Forelimb muscle (tissue), 1 donor: Measurements from ENCODE around the gene ARHGAP10. TPM values are rescaled to one million over a fixed set of nuclear protein-coding genes. Genes with fewer than 3 reads are reported as not detected.

Source experiments
- DNase-seq: peaks from one replicate; pipeline ENCODE4 v3.0.0-alpha.2; 2013; ENCODE audit warnings: low read depth
- polyA plus RNA-seq: library from polyadenylated mRNA; unstranded; fragments of 120-200 nt; gene quantifications from one replicate; pipeline ENCODE4 v1.2.1, GENCODE V29; 2013; ENCODE audit not compliant: insufficient read length

Gene ARHGAP10
- polyA plus RNA-seq, 1 donor: 34.1 TPM

DNA sequence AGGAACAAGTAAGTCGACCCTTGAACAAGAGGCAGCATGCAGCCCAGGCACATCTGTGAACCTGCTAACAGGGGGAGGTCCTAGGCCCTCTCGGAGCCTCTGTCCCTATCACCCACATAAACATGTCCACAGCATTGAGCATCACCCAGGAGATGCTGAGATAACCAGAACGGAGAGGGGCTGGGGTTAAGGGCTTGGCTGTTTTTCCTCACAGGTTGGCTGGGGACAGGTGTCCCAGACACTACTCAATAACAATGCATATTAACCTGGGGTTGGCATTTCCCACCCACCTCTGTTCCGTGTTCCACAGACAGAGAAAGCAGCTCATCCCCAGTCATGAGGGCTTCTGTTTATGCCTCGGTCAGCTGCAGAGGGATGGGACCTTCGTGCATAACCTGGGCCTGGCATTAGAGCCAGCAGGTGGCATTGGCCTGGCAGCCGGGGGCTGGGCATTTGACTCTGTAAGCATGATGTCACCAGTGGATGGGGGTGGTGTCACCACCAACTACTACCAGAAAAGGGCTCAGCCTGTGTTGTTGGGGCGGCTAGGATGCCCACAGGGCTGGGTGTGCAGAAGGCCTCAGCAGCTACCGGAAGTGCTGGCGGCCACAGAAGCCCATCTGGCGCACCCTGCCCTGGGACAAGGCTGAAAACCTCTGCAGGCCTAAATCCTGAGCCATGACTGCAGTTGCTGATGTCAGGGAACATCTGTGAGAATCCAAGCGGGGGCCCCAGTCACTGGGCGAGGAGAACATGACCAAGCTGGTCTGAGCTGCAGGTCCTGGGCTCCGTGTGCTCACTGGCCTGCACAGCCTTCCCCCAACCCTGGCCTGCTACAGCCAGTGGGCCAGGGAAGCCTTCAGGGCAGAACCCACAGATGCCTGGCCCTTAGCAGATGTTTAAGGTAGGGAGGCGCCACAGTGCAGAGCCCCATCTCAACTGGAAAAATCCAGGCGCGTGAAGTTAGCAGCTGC is 358.9 kb downstream of the ARHGAP10 start:
- no peak for DNase-seq

DNA sequence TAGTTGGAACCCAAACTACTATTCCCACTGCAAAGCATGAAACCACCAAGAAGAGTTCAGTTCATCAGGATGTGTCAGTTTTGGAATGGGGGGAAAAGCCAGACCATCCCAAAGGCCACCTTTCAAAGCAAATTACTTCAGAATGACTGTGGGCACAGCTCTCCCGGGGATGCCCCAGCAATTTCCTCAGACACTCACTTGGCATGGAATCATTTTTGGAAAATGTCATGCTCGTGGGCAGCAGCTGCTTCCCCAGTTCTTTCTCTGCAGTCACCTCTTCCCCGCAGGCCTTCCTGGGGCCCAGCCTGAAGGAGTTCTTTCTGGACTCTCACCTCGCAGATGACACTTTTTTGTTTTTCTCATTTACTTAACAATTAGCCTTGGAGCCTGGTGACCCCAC is 360.0 kb downstream of the ARHGAP10 start:
- DNase-seq: no peak

DNA sequence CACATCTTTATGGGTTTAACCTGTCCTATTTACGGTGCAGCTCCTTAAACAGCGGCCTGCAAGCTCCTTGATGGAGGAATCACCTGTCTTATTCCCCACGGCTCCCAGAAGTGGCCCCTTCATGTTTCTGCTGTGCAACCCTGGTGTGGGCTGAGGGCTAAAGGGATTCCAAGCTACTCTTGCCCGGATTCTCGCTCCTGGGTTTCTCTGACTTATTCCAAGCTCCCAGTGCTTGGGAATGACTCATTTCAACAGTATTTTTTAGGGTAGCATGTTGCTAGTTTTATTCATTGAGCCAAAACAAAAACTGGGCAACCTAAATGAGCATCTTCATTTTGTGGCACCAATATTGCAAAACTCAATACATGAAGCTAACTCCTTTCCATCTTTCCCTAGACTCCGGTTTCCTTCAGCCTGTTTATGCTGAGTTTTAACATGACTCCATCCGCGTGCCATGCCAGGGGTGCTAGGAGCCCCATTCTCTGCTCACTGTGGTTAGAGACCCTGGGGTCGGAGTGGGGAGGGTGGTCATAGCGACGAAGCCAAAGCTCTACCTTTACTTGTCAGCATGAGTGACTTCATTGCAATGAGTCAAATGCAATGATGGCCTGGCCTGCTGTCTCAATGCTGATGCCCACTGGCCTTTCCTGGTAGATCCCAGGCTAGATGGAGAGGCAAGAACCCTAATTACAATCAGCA is 360.6 kb downstream of the ARHGAP10 start:
- DNase-seq: no peak

DNA sequence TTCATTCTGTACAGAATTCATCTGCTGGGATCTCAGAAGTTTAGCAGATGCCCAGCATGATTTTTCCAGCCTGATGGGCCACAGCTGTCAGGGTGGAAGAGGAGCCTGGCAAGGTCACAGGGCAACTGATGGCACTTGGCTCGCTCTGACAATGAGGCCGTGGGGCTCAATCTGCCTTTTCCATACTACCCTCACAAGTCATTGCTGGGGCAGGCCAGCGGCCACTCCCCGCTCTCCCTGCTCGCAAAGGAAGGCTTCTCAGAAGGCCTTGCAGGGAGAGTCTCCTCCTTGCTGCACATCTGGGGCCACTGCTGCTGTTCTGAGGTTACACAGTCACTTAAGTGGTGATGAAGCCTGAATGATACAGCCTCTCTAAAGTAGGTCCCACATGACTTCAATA is 361.2 kb downstream of the ARHGAP10 start:
- DNase-seq: no peak

DNA sequence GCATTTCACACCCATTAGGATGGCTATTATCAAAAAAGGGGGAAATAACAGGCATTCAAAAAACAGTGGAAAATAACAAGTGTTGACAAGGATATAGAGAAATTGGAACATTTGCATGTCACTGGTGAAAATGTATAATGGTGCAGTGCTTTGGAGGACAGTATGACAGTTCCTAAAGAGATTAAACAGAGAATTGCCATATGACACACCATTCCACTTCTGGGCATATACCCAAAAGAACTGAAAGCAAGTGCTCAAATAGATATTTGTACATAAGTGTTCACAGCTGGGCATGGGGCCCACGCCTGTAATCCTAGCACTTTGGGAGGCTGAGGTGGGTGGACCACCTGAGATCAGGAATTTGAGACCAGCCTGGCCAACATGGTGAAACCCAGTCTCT is 362.3 kb downstream of the ARHGAP10 start:
- DNase-seq: no peak

DNA sequence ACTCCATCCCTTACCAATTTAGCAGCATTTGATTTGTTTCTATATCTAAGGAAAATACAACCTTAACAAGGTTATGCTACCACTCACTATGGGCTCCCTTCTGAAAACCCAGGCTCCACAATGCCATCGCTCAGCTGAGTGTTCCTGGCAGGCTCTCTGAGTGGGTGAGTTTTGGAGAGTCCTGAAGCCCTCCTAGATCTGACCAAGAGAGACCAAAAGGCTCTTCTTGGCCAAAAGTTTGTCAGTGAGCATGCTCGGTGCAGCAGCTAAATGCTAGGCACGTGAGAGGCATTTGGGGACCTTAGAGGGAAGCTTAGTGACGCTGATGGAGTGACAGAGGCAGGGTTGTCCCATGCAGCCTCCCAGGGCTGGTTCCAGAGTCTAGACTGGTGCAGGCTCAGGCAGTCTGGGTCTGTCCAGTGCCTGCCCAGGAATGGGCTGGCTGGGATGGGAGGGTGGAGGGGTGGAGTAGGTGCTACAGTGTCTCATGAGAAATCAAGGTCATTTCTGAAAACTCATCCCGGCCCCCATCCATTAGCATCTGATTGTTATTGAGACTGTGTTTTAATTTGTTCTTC is 363.5 kb downstream of the ARHGAP10 start:
- DNase-seq: no peak

DNA sequence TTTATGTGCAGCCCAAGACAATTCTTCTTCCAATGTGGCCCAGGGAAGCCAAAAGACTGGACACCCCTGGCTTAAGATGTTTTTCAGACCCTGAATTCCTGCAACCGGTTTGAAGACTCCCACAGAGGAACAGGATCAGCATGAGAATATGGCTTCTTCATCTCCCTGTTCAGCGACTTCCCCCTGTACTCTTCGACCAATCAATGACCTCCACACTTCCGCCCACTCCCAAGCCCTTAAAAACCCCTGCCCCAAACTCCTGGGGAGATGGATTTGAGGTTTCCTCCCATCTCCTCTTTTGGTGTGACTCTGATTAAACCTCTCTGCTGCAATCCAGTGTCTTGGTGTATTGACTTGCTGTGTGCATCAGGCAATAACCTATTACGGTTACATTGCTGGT is 365.9 kb downstream of the ARHGAP10 start:
- no peak for DNase-seq

DNA sequence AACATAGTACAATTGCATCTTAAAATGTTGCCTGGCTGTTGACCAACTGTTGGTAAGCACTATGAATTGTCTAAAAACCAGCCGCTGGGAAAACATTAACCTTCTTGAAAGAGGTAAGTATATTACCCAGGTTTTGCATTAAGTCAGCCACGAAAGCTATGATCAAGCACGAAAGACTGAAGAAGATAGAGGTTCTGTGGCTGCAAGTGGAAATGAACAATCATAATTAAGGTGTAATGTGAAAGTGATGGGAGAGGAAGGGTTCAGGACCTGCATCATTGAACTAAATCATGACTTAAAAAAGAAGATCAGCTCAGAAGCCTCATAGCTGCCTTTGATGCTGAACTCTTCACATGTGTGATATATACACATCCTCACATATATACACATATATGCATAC is 369.3 kb downstream of the ARHGAP10 start:
- DNase-seq: no peak

DNA sequence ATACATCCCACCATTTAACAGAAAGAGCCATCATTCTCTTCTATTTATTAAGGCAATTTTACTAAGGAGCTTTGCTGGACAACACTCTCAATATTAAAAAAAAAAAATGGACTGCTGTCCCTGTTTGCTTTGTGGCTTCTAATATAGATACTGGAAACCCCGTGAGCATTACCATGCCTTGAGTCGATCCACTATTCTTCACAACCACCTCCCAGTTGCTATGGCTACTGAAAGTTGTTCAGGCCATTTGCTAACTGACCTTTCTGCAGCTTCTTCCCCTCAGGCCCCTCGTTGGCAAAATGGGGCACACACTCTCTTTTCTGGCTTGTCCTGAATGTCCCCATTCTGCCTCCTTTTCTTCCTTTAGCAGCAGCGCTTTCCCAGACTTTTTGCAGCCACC is 369.9 kb downstream of the ARHGAP10 start:
- DNase-seq: no peak

DNA sequence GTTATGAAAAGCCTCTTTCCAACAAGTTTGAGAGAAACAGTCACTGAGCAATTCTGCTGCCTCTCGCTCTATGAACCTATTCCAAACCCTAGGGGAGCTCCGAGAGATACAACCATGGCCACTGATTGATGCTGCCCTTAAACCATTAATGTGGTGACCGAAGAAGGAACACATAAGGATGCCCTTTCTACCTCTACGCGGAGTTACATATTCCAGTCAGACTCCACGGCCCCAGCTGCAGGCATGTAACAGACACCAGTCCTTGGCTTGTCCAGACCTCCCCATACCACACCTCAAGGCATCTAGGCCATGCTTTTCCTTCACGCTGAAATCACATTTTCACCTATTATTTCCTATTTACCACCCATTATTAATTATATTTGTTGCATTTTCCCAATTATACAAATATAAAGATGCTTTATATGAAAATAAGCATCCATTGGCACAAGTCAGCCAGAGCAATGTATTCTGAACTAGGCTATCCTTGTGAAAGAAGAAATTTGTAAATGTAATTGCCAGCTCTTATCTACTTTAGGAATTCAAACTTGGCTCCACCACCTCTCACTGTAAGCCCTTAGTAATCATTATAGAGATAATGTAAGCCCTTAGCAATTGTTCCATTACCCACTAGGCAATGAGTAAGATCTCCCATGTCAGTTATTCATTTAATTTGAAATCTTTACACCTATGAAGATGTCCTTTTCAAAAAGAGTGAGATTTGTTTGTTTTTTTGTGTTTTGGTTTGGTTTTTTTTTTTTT is 371.9 kb downstream of the ARHGAP10 start:
- DNase-seq: no peak

DNA sequence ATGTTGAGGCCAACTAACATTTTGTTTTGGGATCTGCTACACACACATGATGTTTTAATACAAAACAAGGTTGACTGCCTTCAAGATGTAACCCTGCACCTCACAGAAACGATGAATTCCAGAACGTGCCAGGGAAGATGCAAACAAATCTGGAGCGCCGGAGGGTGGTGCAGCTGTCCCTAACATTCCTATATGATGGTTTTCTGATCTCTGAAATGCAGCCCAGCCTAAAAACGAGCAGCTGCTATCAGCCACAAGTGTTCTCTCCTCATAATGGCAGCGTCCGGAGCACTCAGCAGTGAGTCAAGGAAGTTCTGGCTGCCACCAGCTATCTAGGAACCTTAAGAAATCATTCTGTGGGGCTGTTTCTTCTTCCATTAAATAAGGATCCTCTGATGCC is 376.9 kb downstream of the ARHGAP10 start:
- DNase-seq: no peak

DNA sequence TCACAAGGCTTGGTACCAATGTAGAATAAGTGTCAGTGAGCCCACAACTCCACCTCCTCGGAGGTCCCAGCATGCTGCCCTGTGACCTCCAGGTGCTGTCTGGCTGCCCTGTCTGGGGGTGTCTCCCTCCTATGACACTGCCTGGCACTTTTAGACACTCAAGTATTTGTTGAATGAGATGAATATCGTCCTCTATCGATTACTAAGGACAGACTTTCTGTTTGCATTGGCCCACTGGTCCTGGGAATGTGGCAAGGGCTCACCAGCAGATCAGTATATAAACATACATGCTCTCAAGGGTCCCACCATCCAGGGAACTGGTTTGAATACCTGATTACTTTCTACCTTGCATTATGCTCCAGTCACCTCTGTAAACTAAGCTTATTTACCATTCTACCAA is 377.3 kb downstream of the ARHGAP10 start:
- DNase-seq: no peak

DNA sequence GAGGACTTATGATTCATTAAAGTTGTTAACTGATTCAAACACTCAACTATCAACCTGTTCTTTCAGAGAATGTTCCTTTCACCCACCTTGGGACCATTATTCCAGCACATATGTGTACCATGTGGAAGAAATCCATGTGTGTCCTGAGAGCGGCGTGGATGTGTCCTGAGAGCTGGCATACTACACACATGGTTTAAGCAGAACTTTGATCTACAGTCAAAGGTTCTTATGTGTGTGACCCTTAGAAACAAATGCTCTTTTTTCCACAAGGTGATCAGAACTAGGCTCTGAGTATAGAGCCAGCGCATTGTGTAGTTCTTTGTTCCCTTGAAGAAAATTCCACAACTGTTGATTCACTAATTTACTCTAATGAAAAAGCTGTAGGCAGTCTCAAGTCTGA is 378.3 kb downstream of the ARHGAP10 start:
- no peak for DNase-seq

DNA sequence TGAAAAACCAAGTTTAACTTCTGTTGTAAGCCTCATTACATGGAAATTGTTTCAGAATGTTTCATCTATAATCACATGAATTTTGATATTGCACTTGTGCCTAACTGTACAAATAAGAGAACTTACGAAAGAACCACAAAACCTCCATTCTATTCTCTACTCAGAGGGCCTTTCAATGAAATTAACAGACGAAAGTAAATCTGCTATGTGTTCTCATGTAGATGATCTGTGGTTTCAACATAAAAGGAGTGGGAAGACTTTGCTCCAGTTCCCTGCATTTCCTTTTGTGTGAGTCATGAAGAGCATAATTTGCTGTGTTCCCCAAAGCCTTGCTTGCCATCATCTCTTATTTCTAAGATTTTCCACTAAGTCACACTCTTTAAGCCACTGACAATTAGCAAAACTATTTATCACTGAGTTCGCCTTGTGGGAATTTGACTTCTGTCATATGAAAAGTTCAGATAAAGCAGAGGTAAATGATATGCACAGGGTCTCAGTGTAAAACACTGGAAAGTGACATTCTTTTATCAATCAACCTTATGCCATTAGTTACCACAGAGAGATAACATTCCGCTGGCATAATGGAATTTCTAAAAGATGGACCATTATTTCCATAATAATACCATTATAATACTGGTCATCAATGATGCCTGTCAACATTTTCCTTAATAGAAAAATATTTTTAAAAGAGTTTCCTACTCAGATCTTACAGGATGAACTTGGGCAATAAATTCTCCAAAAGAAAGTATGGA is 380.5 kb downstream of the ARHGAP10 start:
- no peak for DNase-seq

DNA sequence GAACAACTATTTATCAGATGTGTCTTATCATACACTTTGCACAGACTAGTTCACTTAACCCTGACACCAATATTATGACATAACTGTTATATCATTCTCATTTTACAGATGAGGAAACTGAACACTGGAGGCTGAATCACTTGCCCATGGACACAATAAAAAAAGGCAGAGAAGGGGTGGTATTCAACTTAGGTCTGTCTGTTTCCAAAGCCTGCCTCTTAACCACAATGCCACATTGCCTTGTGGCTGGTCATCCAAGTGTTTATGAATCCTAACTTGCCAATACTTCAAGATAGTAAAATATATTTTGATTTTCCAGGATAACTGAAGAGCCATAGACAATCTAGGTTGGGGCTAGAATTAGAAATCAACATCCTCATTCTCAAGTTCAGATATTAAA is 382.5 kb downstream of the ARHGAP10 start:
- no peak for DNase-seq

DNA sequence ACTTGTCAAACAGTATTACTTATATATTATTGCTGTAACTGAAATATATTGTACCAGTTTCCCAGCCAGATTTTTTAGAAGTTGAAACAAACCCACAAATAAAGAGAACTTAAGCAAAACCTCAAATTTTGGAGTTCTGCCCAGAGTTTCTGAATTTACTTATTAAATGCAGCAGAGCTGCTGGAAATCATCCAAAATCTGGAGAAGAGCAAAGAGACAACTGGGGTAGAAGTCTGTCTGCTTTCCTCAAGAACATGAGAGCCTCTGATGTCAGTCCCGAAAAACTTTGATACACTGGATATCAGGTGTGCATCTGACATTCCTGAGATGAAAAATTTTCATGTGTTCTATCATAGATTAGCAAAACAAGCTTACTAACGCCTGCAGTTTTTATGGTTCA is 384.4 kb downstream of the ARHGAP10 start:
- peak; percentile 92 for DNase-seq

DNA sequence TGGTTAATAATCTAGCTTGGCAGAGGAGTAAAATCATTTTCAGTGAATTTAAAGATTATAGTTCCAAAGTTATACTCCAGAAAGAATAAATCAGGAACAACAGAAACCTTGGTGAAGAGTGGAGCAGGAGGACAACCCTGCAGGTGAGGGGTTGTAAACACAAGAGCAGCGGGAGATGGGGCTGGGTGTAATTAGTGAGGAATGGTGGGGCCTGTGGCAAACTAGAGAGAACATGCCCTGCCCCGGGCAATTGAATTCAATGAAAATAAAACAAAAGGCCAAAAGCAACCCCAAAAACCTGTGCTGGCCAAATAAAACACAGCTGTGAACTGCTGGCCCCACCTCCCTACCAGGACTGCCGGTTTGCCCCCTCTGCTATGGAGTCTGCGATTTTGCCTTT is 385.1 kb downstream of the ARHGAP10 start:
- DNase-seq: no peak

DNA sequence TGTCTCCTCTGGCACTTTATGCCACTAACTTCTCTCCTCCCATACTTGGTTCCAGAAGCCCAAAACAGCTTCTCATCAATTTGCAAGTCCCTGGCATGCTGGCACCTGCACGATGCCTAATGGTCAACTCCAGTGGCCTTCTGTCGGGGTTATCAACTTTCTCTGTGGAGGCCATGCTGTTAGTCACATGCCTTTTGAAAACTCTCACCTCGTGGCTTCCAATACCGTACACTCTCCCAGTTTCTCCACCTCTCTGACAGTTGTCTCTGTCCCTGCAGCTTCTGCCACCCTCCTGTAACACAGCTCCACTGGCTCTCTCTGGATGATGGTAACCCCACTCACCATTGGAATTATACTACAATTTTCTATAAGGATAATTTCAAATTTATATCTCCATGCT is 386.3 kb downstream of the ARHGAP10 start:
- no peak for DNase-seq

DNA sequence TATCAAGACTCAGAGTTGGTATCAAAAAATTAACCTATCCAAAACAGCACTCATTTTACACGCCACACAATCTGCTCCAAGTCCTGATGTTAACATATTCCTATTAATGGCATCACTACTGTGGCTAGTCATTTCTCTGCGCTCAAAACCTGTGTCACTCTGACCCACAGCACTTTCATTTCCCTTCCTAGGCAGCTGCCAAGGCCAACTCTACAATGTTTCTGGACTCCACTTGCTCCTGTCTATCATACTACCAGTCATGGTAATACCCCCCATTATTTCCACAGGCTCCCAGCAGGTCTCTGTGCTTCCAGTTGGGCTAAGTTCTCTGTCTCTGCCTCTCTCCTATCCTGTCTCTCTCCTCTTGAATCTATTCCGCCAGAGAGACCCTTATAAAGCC is 386.7 kb downstream of the ARHGAP10 start:
- DNase-seq: no peak

DNA sequence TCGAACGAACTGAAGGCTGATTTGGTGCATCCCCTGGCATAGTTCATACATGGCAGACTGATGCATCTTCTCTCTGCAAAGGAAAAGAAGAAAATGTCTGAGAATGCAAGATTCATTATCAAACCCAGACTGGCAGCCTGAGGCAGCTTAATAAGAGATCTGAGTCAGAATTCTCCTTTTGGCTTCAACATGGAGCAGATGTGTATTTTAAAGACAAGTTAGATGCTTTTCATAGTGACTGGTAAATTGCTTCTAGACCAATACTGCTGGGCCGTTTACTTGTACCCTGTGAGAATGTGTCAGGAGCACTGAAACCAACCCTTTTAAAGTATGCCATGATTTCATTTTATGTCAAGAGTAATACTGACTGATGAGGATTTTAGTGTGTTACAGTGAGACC is 388.3 kb downstream of the ARHGAP10 start:
- no peak for DNase-seq
